ENCODE measurements around the gene TMC5. TPM values are rescaled to one million over a fixed set of nuclear protein-coding genes. Genes with fewer than 3 reads are reported as not detected.

Gene TMC5
- total and polyA plus RNA-seq, 2 donors from 2014 or later, result 1.0 to 6.6 TPM

GRCh38 chr16:19479302-19479721 lies 61.6 kb downstream of the TMC5 start:
- FAIRE-seq, result no peak
- no peak overlapping the region for H3K27ac ChIP-seq (ENCODE audit: low read depth in 2 of 2, low read length in 2 of 2)
- H3K27me3 ChIP-seq (ENCODE audit: control insufficient read depth, insufficient read depth, low read length), result no peaks in the 10 kb centered on the region

GRCh38 chr16:19481296-19481695 lies 63.6 kb downstream of the TMC5 start:
- H3K27me3 ChIP-seq (ENCODE audit: control insufficient read depth, insufficient read depth, low read length), result no peaks in the 10 kb centered on the region
- FAIRE-seq (no peak), DNase-seq (no peak)
- intact Hi-C loops (cut with DNase I), result no loop called here
- TF ChIP-seq CTCF (IDR thresholded peaks at IDR 0.05; ENCODE audit: borderline replicate concordance, extremely low read depth, insufficient read depth), result no peak
- no peak overlapping the region for H3K27ac ChIP-seq (ENCODE audit: low read depth in 2 of 2, low read length in 2 of 2)
- no peaks in the 10 kb centered on the region for H3K36me3 ChIP-seq (ENCODE audit: control insufficient read depth in 2 of 3, insufficient read depth in 3 of 3, low read length in 3 of 3)
- H3K9me3 ChIP-seq (ENCODE audit: control insufficient read depth in 2 of 3, insufficient read depth in 1 of 3, low read length in 3 of 3), result peaks cover 0 to 2% (median 0%) of the 10 kb centered on the region in 3 donors
- H3K4me1 ChIP-seq (ENCODE audit: control insufficient read depth in 2 of 3, insufficient read depth in 2 of 3, low read depth in 1 of 3, low read length in 3 of 3), result no peaks in the 10 kb centered on the region
- no peak overlapping the region for H3K9ac ChIP-seq (ENCODE audit: low read length in 3 of 3)
- no peak overlapping the region for H3K4me3 ChIP-seq (ENCODE audit: low read length in 3 of 3)

More at GRCh38 chr16:19479302-19479721, 61.6 kb downstream of the TMC5 start:
- Histone ChIP-seq H3K9me3 (ENCODE audit: control insufficient read depth in 2 of 3, insufficient read depth in 1 of 3, low read length in 3 of 3) (peaks cover 0 to 2% (median 0%) of the 10 kb centered on the region in 3 donors), H3K4me3 (ENCODE audit: low read length in 3 of 3) (no peak overlapping the region), H3K36me3 (ENCODE audit: control insufficient read depth in 2 of 3, insufficient read depth in 3 of 3, low read length in 3 of 3) (no peaks in the 10 kb centered on the region), H3K9ac (ENCODE audit: low read length in 3 of 3) (no peak overlapping the region), H3K4me1 (ENCODE audit: control insufficient read depth in 2 of 3, insufficient read depth in 2 of 3, low read depth in 1 of 3, low read length in 3 of 3) (no peaks in the 10 kb centered on the region)
- no peak for TF ChIP-seq CTCF (IDR thresholded peaks at IDR 0.05; ENCODE audit: borderline replicate concordance, extremely low read depth, insufficient read depth)
- intact Hi-C loops (cut with DNase I), result no loop called here
- no peak for DNase-seq

- H3K4me3 ChIP-seq (ENCODE audit: low read length in 3 of 3), result no peak overlapping the region
- no peak overlapping the region for H3K9ac ChIP-seq (ENCODE audit: low read length in 3 of 3)
- FAIRE-seq, result no peak
- intact Hi-C loops (cut with DNase I), result no loop called here
- no peak for TF ChIP-seq CTCF (IDR thresholded peaks at IDR 0.05; ENCODE audit: borderline replicate concordance, extremely low read depth, insufficient read depth)
- no peaks in the 10 kb centered on the region for H3K4me1 ChIP-seq (ENCODE audit: control insufficient read depth in 2 of 3, insufficient read depth in 2 of 3, low read depth in 1 of 3, low read length in 3 of 3)
- no peak overlapping the region for H3K27ac ChIP-seq (ENCODE audit: low read depth in 2 of 2, low read length in 2 of 2)
- H3K9me3 ChIP-seq (ENCODE audit: control insufficient read depth in 2 of 3, insufficient read depth in 1 of 3, low read length in 3 of 3), result peaks cover 0 to 2% (median 0%) of the 10 kb centered on the region in 3 donors
- no peak for DNase-seq
- no peaks in the 10 kb centered on the region for H3K36me3 ChIP-seq (ENCODE audit: control insufficient read depth in 2 of 3, insufficient read depth in 3 of 3, low read length in 3 of 3)
- no peaks in the 10 kb centered on the region for H3K27me3 ChIP-seq (ENCODE audit: control insufficient read depth, insufficient read depth, low read length)
Measured at GRCh38 chr16:19481769-19482168, 64.1 kb downstream of the TMC5 start.

- H3K4me3 ChIP-seq (ENCODE audit: low read length in 3 of 3), result no peak overlapping the region
- FAIRE-seq (no peak), DNase-seq (no peak)
- H3K4me1 ChIP-seq (ENCODE audit: control insufficient read depth in 2 of 3, insufficient read depth in 2 of 3, low read depth in 1 of 3, low read length in 3 of 3), result no peaks in the 10 kb centered on the region
- no peak for TF ChIP-seq CTCF (IDR thresholded peaks at IDR 0.05; ENCODE audit: borderline replicate concordance, extremely low read depth, insufficient read depth)
- H3K36me3 ChIP-seq (ENCODE audit: control insufficient read depth in 2 of 3, insufficient read depth in 3 of 3, low read length in 3 of 3), result no peaks in the 10 kb centered on the region
- peaks cover 0 to 2% (median 0%) of the 10 kb centered on the region in 3 donors for H3K9me3 ChIP-seq (ENCODE audit: control insufficient read depth in 2 of 3, insufficient read depth in 1 of 3, low read length in 3 of 3)
- H3K27me3 ChIP-seq (ENCODE audit: control insufficient read depth, insufficient read depth, low read length), result no peaks in the 10 kb centered on the region
- no peak overlapping the region for H3K27ac ChIP-seq (ENCODE audit: low read depth in 2 of 2, low read length in 2 of 2)
- intact Hi-C loops (cut with DNase I), result no loop called here
- H3K9ac ChIP-seq (ENCODE audit: low read length in 3 of 3), result no peak overlapping the region
Measured at GRCh38 chr16:19482291-19482690, 64.6 kb downstream of the TMC5 start.

Measured in kidney (tissue), 14 donors.